ENCODE data around the gene TUBGCP2.

The TUBGCP2 gene

GRCh38 chr10:133299224-133299623 lies 9.4 kb downstream of the TUBGCP2 start:
- Histone ChIP-seq H3K27ac (ENCODE audit: poor library complexity, severe bottlenecking) (no peak overlapping the region), H3K9me3 (ENCODE audit: severe bottlenecking) (no peaks in the 10 kb centered on the region), H3K36me3 (ENCODE audit: low read depth) (peaks cover 69% of the 10 kb centered on the region), H3K4me1 (ENCODE audit: insufficient read depth, poor library complexity, severe bottlenecking) (no peaks in the 10 kb centered on the region), H3K4me3 (ENCODE audit: severe bottlenecking) (no peak overlapping the region), H3K27me3 (ENCODE audit: insufficient read depth, poor library complexity, severe bottlenecking) (no peaks in the 10 kb centered on the region)
- no peak for TF ChIP-seq CTCF (IDR thresholded peaks at IDR 0.05; ENCODE audit: poor library complexity, severe bottlenecking)
- ATAC-seq (ENCODE audit: low read depth): no peak
- DNase-seq (ENCODE audit: low spot score): no peak

- H3K27ac ChIP-seq (ENCODE audit: poor library complexity, severe bottlenecking): no peak overlapping the region
- H3K9me3 ChIP-seq (ENCODE audit: severe bottlenecking): no peaks in the 10 kb centered on the region
- TF ChIP-seq CTCF (IDR thresholded peaks at IDR 0.05; ENCODE audit: poor library complexity, severe bottlenecking): no peak
- DNase-seq (ENCODE audit: low spot score) (no peak), ATAC-seq (ENCODE audit: low read depth) (no peak)
- H3K4me3 ChIP-seq (ENCODE audit: severe bottlenecking): no peak overlapping the region
- H3K4me1 ChIP-seq (ENCODE audit: insufficient read depth, poor library complexity, severe bottlenecking): peaks cover 3% of the 10 kb centered on the region
- H3K36me3 ChIP-seq (ENCODE audit: low read depth): peaks cover 71% of the 10 kb centered on the region
- H3K27me3 ChIP-seq (ENCODE audit: insufficient read depth, poor library complexity, severe bottlenecking): no peaks in the 10 kb centered on the region
Observed at GRCh38 chr10:133298466-133298865, 10.2 kb downstream of the TUBGCP2 start.

- Histone ChIP-seq H3K27me3 (ENCODE audit: insufficient read depth, poor library complexity, severe bottlenecking) (no peaks in the 10 kb centered on the region), H3K4me1 (ENCODE audit: insufficient read depth, poor library complexity, severe bottlenecking) (peaks cover 12% of the 10 kb centered on the region), H3K4me3 (ENCODE audit: severe bottlenecking) (no peak overlapping the region), H3K36me3 (ENCODE audit: low read depth) (peaks cover 77% of the 10 kb centered on the region), H3K27ac (ENCODE audit: poor library complexity, severe bottlenecking) (no peak overlapping the region), H3K9me3 (ENCODE audit: severe bottlenecking) (no peaks in the 10 kb centered on the region)
- no peak for TF ChIP-seq CTCF (IDR thresholded peaks at IDR 0.05; ENCODE audit: poor library complexity, severe bottlenecking)
- DNase-seq (ENCODE audit: low spot score): no peak
- ATAC-seq (ENCODE audit: low read depth): no peak
Observed at GRCh38 chr10:133297504-133297903, 11.2 kb downstream of the TUBGCP2 start.

GRCh38 chr10:133295426-133296320 lies 13.0 kb downstream of the TUBGCP2 start:
- no peak overlapping the region for H3K27ac ChIP-seq (ENCODE audit: poor library complexity, severe bottlenecking)
- no peaks in the 10 kb centered on the region for H3K9me3 ChIP-seq (ENCODE audit: severe bottlenecking)
- H3K4me1 ChIP-seq (ENCODE audit: insufficient read depth, poor library complexity, severe bottlenecking): peaks cover 14% of the 10 kb centered on the region
- no peak overlapping the region for H3K4me3 ChIP-seq (ENCODE audit: severe bottlenecking)
- no peaks in the 10 kb centered on the region for H3K27me3 ChIP-seq (ENCODE audit: insufficient read depth, poor library complexity, severe bottlenecking)
- ATAC-seq (ENCODE audit: low read depth): no peak
- TF ChIP-seq CTCF (IDR thresholded peaks at IDR 0.05; ENCODE audit: poor library complexity, severe bottlenecking): no peak
- no peak for DNase-seq (ENCODE audit: low spot score)
- H3K36me3 ChIP-seq (ENCODE audit: low read depth): peaks cover 74% of the 10 kb centered on the region

GRCh38 chr10:133294189-133294588 lies 14.5 kb downstream of the TUBGCP2 start:
- peaks cover 72% of the 10 kb centered on the region for H3K36me3 ChIP-seq (ENCODE audit: low read depth)
- DNase-seq (ENCODE audit: low spot score): no peak
- H3K27me3 ChIP-seq (ENCODE audit: insufficient read depth, poor library complexity, severe bottlenecking): no peaks in the 10 kb centered on the region
- TF ChIP-seq CTCF (IDR thresholded peaks at IDR 0.05; ENCODE audit: poor library complexity, severe bottlenecking): no peak
- peaks cover 14% of the 10 kb centered on the region for H3K4me1 ChIP-seq (ENCODE audit: insufficient read depth, poor library complexity, severe bottlenecking)
- no peak overlapping the region for H3K4me3 ChIP-seq (ENCODE audit: severe bottlenecking)
- no peaks in the 10 kb centered on the region for H3K9me3 ChIP-seq (ENCODE audit: severe bottlenecking)
- H3K27ac ChIP-seq (ENCODE audit: poor library complexity, severe bottlenecking): peak overlapping the region; percentile 70
- ATAC-seq (ENCODE audit: low read depth): no peak
